Spleen (tissue), 7 donors: Measurements from ENCODE around the gene UBE2L3.

Experiments
- POLR2A ChIP-seq, 3 donors: fragments of 450-650 bp; IDR thresholded peaks; one replicate each; pipeline ENCODE4 v1.5.1; 2017; ENCODE audit warnings: antibody characterized with exemption in 3 of 3, mild to moderate bottlenecking in 1 of 3
- POLR2AphosphoS5 ChIP-seq, 3 donors: sonication (generic); formaldehyde crosslinking; IDR thresholded peaks; one replicate each; pipeline ENCODE4 v1.5.1; 2017; ENCODE audit warnings: antibody characterized with exemption in 3 of 3
- TF ChIP-seq, protein P1 (sequence below), 11 experiments: fragments of 200-600 bp in 7 of 11; fragments of 450-650 bp in 4 of 11; sonication (generic) in 4 of 11; IDR thresholded peaks in 8 of 11; conservative IDR thresholded peaks in 3 of 11; 1 replicate in 7 of 11; 2 replicates in 4 of 11; pipeline versions ENCODE4 v1.4.0 to v1.8.0; 2016 to 2021; ENCODE audit warnings: antibody characterized with exemption in 11 of 11, inconsistent platforms in 4 of 11, mild to moderate bottlenecking in 1 of 11
- donor health status: DM: no; HTN: no; CAD: no; lungs with moderate emphysema.
- donor health status: DM: no; HTN: no; CAD: no.
- donor health status: DM: no; HTN: no; CAD: no.

GRCh38 chr22:21661991-21662390 lies 94.5 kb downstream of the UBE2L3 start:
- TF ChIP-seq, protein P1, sequence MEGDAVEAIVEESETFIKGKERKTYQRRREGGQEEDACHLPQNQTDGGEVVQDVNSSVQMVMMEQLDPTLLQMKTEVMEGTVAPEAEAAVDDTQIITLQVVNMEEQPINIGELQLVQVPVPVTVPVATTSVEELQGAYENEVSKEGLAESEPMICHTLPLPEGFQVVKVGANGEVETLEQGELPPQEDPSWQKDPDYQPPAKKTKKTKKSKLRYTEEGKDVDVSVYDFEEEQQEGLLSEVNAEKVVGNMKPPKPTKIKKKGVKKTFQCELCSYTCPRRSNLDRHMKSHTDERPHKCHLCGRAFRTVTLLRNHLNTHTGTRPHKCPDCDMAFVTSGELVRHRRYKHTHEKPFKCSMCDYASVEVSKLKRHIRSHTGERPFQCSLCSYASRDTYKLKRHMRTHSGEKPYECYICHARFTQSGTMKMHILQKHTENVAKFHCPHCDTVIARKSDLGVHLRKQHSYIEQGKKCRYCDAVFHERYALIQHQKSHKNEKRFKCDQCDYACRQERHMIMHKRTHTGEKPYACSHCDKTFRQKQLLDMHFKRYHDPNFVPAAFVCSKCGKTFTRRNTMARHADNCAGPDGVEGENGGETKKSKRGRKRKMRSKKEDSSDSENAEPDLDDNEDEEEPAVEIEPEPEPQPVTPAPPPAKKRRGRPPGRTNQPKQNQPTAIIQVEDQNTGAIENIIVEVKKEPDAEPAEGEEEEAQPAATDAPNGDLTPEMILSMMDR (IDR thresholded peaks at IDR 0.05 in 8 of 11, conservative IDR thresholded peaks at IDR 0.05 in 3 of 11): no peak
- TF ChIP-seq POLR2A (IDR thresholded peaks at IDR 0.05) (no peak), POLR2AphosphoS5 (IDR thresholded peaks at IDR 0.05) (no peak)
